GM23248 (cell line): ENCODE measurements around the gene GSAP. TPM values are rescaled to one million over a fixed set of nuclear protein-coding genes. Genes with fewer than 3 reads are reported as not detected.
"Not testable (repeated sequence)": the region's sequence is repeated elsewhere in the genome, so short reads cannot be mapped to it uniquely, and the experiment has no call there.

Experiments used
- DNase-seq: peaks from one replicate; pipeline ENCODE4 v3.0.0-alpha.2; 2015
- H2AFZ ChIP-seq: fragments of 200-600 bp; sonication (generic); 2 replicates; pipeline ENCODE4 v1.6.1; 2016; ENCODE audit warnings: antibody characterized with exemption
- H3F3A ChIP-seq: fragments of 200-600 bp; sonication (generic); 2 replicates; pipeline ENCODE4 v1.6.1; 2016; ENCODE audit warnings: mild to moderate bottlenecking, antibody characterized with exemption, mixed run types; ENCODE audit not compliant: insufficient read depth
- H3K27ac ChIP-seq: fragments of 200-600 bp; sonication (generic); 2 replicates; pipeline ENCODE4 v1.5.1; 2016; ENCODE audit warnings: mild to moderate bottlenecking
- H3K27me3 ChIP-seq: fragments of 200-600 bp; sonication (generic); replicated peaks from 2 replicates; pipeline ENCODE4 v1.6.1; 2016; ENCODE audit warnings: mild to moderate bottlenecking; ENCODE audit not compliant: insufficient read depth
- H3K36me3 ChIP-seq: fragments of 200-600 bp; sonication (generic); 2 replicates; pipeline ENCODE4 v1.6.1; 2016; ENCODE audit warnings: low read depth, mild to moderate bottlenecking
- H3K4me1 ChIP-seq: fragments of 200-600 bp; sonication (generic); 2 replicates; pipeline ENCODE4 v1.6.1; 2016; ENCODE audit warnings: mild to moderate bottlenecking; ENCODE audit not compliant: insufficient read depth
- H3K4me2 ChIP-seq: fragments of 200-600 bp; sonication (generic); one replicate; pipeline ENCODE4 v1.6.1; 2016; ENCODE audit warnings: mild to moderate bottlenecking; ENCODE audit not compliant: unreplicated experiment
- H3K4me3 ChIP-seq: fragments of 200-600 bp; sonication (generic); 2 replicates; pipeline ENCODE4 v1.5.1; 2016; ENCODE audit warnings: mild to moderate bottlenecking
- H3K79me2 ChIP-seq: fragments of 200-600 bp; sonication (generic); 2 replicates; pipeline ENCODE4 v1.6.1; 2016; ENCODE audit warnings: mild to moderate bottlenecking; ENCODE audit not compliant: insufficient read depth
- H3K9ac ChIP-seq: fragments of 200-600 bp; sonication (generic); 2 replicates; pipeline ENCODE4 v1.6.1; 2016; ENCODE audit warnings: mild to moderate bottlenecking
- H3K9me2 ChIP-seq: fragments of 200-600 bp; sonication (generic); 2 replicates; pipeline ENCODE4 v1.6.1; 2016; ENCODE audit warnings: mixed run types, mild to moderate bottlenecking, moderate library complexity; ENCODE audit not compliant: insufficient read depth
- H3K9me3 ChIP-seq: fragments of 200-600 bp; sonication (generic); one replicate; pipeline ENCODE4 v1.6.1; 2017; ENCODE audit warnings: low read depth
- H4K20me1 ChIP-seq: fragments of 200-600 bp; sonication (generic); 2 replicates; pipeline ENCODE4 v1.6.0; 2016; ENCODE audit not compliant: insufficient read depth
- EZH2 ChIP-seq: fragments of 200-600 bp; sonication (generic); IDR thresholded peaks from 2 replicates; pipeline ENCODE4 v1.6.1; 2018; ENCODE audit warnings: antibody characterized with exemption, mild to moderate bottlenecking; ENCODE audit not compliant: insufficient read depth, poor library complexity, severe bottlenecking
- EZH2phosphoT487 ChIP-seq: fragments of 200-600 bp; sonication (generic); IDR thresholded peaks from 2 replicates; pipeline ENCODE4 v1.6.1; 2018; ENCODE audit warnings: antibody characterized with exemption, moderate library complexity, mild to moderate bottlenecking, low read depth; ENCODE audit not compliant: insufficient read depth
- WGBS, 2 experiments: methylation state at CpG; one replicate each; pipeline ENCODE4 v1.1.6; 2015 to 2017; ENCODE audit warnings: low lambda C conversion rate in 2 of 2, low coverage in 1 of 2; ENCODE audit errors: missing lambda C conversion rate in 2 of 2; 5-methylcytosine and 5-hydroxymethylcytosine counted together
- in situ Hi-C: fragments of 300-500 bp; cut with MboI; formaldehyde crosslinking; loops from 2 replicates; pipeline ENCODE4 v1.15.0; 2020
- polyA plus RNA-seq: library from polyadenylated mRNA; unstranded; fragments of >200 nt; fragmentation: Nextera tagmentation; extraction: Ambion mirVana; gene quantifications from 2 replicates; pipeline ENCODE4 v1.2.1, GENCODE V29; 2016
- total RNA-seq: library from RNA; depleted of rRNA; stranded (reverse); fragments of >200 nt; shearing (Covaris generic); gene quantifications from 2 replicates; pipeline ENCODE4 v1.2.3, GENCODE V29; 2014

GSAP gene
- total and polyA plus RNA-seq, 2 experiments from 2014 or later = 4.2 to 4.3 TPM

- Histone ChIP-seq H3K9ac (no peak overlapping the region), H3F3A (no peaks in the 10 kb centered on the region), H3K36me3 (no peaks in the 10 kb centered on the region), H3K27ac (no peak overlapping the region), H3K4me2 (no peak overlapping the region), H3K4me3 (no peak overlapping the region), H3K27me3 (no peaks in the 10 kb centered on the region), H3K9me2 (no peaks in the 10 kb centered on the region), H3K9me3 (no peaks in the 10 kb centered on the region), H2AFZ (no peak overlapping the region), H4K20me1 (no peaks in the 10 kb centered on the region), H3K79me2 (no peaks in the 10 kb centered on the region), H3K4me1 (no peaks in the 10 kb centered on the region)
- in situ Hi-C loops = no loop called here
- TF ChIP-seq EZH2 (no peak), EZH2phosphoT487 (no peak)
- WGBS, 2 experiments = 52 to 56% methylated on average over 4 of the region's 4 CpGs
- no peak for DNase-seq
Measured at GRCh38 chr7:77284005-77284404, 132.1 kb downstream of the GSAP start.

- Histone ChIP-seq H3K4me3 (no peak overlapping the region), H3K27ac (no peak overlapping the region), H3K9me3 (no peaks in the 10 kb centered on the region), H3K79me2 (no peaks in the 10 kb centered on the region), H4K20me1 (no peaks in the 10 kb centered on the region), H3K27me3 (no peaks in the 10 kb centered on the region), H3K4me1 (no peaks in the 10 kb centered on the region), H3K4me2 (no peak overlapping the region), H3F3A (no peaks in the 10 kb centered on the region), H3K9me2 (no peaks in the 10 kb centered on the region), H2AFZ (no peak overlapping the region), H3K9ac (no peak overlapping the region), H3K36me3 (no peaks in the 10 kb centered on the region)
- no peak for TF ChIP-seq EZH2
- TF ChIP-seq EZH2phosphoT487 = no peak
- 13 to 18% methylated on average over 1 of the region's 1 CpG for WGBS, 2 experiments
- no peak for DNase-seq
- in situ Hi-C loops = no loop called here
Measured at GRCh38 chr7:77282897-77283296, 133.3 kb downstream of the GSAP start.

GRCh38 chr7:77281780-77282478 is 134.2 kb downstream of the GSAP start:
- Histone ChIP-seq H3K36me3 (no peaks in the 10 kb centered on the region), H3K27me3 (no peaks in the 10 kb centered on the region), H3K4me1 (no peaks in the 10 kb centered on the region), H3K9me2 (no peaks in the 10 kb centered on the region), H4K20me1 (no peaks in the 10 kb centered on the region), H3K9me3 (no peaks in the 10 kb centered on the region), H3K27ac (no peak overlapping the region), H3K9ac (no peak overlapping the region), H3F3A (no peaks in the 10 kb centered on the region), H2AFZ (no peak overlapping the region), H3K79me2 (no peaks in the 10 kb centered on the region), H3K4me2 (no peak overlapping the region), H3K4me3 (no peak overlapping the region)
- no peak for DNase-seq
- WGBS, 2 experiments = 33 to 38% methylated on average over 3 of the region's 3 CpGs
- in situ Hi-C loops = no loop called here
- no peak for TF ChIP-seq EZH2
- no peak for TF ChIP-seq EZH2phosphoT487

GRCh38 chr7:77276120-77276519 is 140.0 kb downstream of the GSAP start:
- Histone ChIP-seq H3K27me3 (no peaks in the 10 kb centered on the region), H3K4me2 (no peak overlapping the region), H3K79me2 (no peaks in the 10 kb centered on the region), H3K36me3 (no peaks in the 10 kb centered on the region), H3K27ac (no peak overlapping the region), H3F3A (no peaks in the 10 kb centered on the region), H4K20me1 (no peaks in the 10 kb centered on the region), H3K4me3 (no peak overlapping the region), H2AFZ (no peak overlapping the region), H3K9ac (no peak overlapping the region), H3K9me3 (no peaks in the 10 kb centered on the region), H3K9me2 (no peaks in the 10 kb centered on the region), H3K4me1 (no peaks in the 10 kb centered on the region)
- DNase-seq = no peak
- no peak for TF ChIP-seq EZH2phosphoT487
- no peak for TF ChIP-seq EZH2
- in situ Hi-C loops = no loop called here
- 59 to 68% methylated on average over 4 of the region's 4 CpGs for WGBS, 2 experiments

- not testable (repeated sequence) for H3K27ac ChIP-seq, H2AFZ ChIP-seq
Measured at GRCh38 chr7:77275663-77276062, 140.5 kb downstream of the GSAP start.

More at GRCh38 chr7:77275663-77276062, 140.5 kb downstream of the GSAP start:
- H3K79me2 ChIP-seq, H3K4me3 ChIP-seq, H3K27me3 ChIP-seq, H3K4me1 ChIP-seq, in situ Hi-C loops, H3K9ac ChIP-seq, H3K4me2 ChIP-seq, H3K36me3 ChIP-seq, H4K20me1 ChIP-seq, H3F3A ChIP-seq, H3K9me3 ChIP-seq, H3K9me2 ChIP-seq: not testable (repeated sequence)
- 84 to 93% methylated on average over 2 of the region's 2 CpGs for WGBS, 2 experiments
- DNase-seq = peak; percentile 15
